GM18517 (cell line): ENCODE measurements around the gene RPH3AL.
"Not testable (repeated sequence)": the region's sequence is repeated elsewhere in the genome, so short reads cannot be mapped to it uniquely, and the experiment has no call there.

ENCODE experiments used
- ATAC-seq: cut with Tn5 transposase; IDR thresholded peaks from one replicate; pipeline ENCODE4 v1.9.1; 2021; ENCODE audit warnings: mild to moderate bottlenecking, moderate library complexity; ENCODE audit not compliant: unreplicated experiment

RPH3AL gene

GRCh38 chr17:283911-284675, 68.5 kb downstream of the RPH3AL start:
- no peak for ATAC-seq

- no peak for ATAC-seq
These were observed 69.4 kb downstream of the RPH3AL start for GRCh38 chr17:282912-283882.

- no peak for ATAC-seq
These were observed 70.4 kb downstream of the RPH3AL start for GRCh38 chr17:282000-282911.

GRCh38 chr17:281365-281999, 71.1 kb downstream of the RPH3AL start:
- ATAC-seq = no peak

DNA sequence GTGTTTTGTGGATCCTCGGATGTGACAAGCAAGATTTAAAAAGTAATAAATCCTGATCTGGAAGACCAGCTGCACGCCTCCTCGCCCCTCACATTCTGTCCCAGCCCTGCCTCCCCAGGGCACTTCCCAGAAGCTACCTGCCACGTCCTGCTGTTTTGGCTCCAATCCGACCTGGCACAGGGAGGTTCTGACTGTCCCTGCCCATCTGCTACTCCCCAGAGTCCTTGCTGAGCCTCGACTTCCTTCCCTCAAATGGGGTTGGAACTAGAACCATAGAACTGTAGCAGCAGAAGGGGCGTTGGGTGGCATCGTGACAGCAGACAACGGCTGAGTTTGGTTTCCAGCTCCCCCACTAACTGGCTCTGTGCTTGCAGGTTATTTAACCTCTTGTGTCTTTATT, 71.7 kb downstream of the RPH3AL start:
- no peak for ATAC-seq

GRCh38 chr17:280216-280615, 72.4 kb downstream of the RPH3AL start:
- ATAC-seq = no peak

DNA sequence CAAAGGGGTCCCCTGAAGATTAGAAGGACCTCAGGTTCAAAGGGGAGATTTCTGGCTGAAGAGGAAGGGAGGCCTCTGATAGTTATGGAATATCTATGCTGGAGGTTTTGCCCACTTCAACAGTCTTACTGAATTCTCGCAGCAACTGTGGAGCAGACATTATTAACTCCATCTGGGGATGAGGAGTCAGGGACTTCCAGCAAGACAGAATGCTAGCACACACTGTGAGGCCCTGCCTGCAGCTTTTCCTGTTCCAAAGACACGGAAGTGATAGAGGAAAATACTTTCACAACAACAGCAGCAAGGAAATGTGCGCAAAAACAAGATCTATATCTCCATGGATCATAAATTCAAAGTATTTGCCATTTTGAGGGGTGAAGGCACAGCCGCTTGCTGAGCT, 72.8 kb downstream of the RPH3AL start:
- ATAC-seq = no peak

DNA sequence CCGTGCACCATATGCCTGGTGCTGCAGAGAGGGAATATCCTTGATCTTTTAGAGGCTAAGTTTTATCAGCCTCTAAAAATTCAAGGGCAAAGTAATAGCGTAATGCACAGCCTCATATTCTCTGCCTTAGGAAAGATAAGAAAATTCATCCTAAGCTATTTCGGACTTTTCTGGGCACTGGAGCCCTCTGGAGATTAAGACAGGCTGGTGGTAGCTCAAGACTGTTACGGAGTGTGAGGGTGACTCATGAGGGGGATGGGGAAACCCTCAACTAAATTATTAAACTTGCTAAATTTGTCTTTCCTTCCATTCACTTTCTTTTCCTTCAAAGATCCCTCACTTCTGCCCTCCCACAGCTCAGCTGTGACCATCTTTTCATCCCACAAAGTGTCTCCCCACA, 73.3 kb downstream of the RPH3AL start:
- no peak for ATAC-seq

GRCh38 chr17:278676-279059, 73.9 kb downstream of the RPH3AL start:
- no peak for ATAC-seq

- no peak for ATAC-seq
These were observed 74.4 kb downstream of the RPH3AL start for GRCh38 chr17:278055-278675.

DNA sequence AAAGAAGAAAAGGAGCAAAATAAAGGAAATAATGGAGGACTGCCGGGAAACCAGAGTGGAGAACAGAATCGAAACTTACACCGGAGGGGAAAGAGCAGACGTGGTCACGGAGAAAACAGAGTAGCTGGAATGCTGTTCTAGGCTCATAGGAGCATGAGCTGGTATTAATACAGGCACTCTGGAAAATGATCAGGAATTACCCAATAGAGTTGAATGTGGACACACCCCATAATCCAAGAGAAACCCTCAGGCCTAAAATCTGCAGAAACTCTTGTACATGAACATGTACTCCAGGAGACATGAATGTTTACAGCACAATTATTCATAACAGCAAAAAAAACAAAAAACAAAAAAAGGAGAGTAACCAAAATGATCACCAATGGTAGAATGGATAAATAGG, 77.7 kb downstream of the RPH3AL start:
- ATAC-seq = no peak

DNA sequence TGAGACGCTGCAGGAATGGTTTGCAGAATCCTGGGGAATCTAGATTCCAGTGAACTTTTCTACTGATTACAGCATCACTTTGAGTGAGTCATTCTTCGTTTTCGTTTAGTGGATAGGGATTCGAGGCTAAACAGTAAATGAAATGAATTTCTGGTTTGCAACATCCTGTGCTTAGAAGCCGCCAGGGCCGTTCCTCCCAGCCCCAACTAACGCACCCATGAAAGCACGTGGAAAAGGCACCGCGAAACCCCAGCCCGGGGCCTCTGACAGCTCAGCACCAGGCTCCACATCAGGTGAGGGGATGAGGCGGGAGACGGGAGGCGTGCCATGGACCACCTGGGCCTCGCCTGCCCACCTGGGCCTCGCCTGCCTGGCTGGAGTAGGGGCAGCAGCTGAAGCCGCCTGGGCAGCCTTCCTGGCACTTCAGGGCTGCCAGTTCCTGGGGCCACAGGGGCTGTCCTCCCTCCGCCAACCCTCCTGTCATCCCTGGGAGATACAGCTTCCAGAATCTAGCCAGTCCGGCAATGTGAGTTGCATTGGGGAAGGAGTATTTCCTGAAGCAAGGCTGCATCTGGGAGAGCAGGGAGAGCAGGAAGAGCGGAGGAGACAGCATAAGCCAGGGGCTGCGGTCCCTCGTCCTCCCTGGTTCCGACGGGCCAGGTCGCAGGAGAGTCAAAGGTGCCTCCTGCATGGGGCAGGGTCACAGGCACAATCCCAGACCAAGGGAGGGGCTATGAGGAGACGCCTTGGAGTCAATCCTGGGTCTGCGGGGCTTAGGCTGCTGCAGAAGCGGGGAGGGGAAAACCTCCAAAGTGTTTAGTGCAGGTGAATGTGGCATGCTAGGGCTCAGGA, 78.4 kb downstream of the RPH3AL start:
- ATAC-seq = no peak

- ATAC-seq = not testable (repeated sequence)
These were observed 79.8 kb downstream of the RPH3AL start for GRCh38 chr17:272856-273255.

GRCh38 chr17:271928-272623, 80.5 kb downstream of the RPH3AL start:
- ATAC-seq = not testable (repeated sequence)

DNA sequence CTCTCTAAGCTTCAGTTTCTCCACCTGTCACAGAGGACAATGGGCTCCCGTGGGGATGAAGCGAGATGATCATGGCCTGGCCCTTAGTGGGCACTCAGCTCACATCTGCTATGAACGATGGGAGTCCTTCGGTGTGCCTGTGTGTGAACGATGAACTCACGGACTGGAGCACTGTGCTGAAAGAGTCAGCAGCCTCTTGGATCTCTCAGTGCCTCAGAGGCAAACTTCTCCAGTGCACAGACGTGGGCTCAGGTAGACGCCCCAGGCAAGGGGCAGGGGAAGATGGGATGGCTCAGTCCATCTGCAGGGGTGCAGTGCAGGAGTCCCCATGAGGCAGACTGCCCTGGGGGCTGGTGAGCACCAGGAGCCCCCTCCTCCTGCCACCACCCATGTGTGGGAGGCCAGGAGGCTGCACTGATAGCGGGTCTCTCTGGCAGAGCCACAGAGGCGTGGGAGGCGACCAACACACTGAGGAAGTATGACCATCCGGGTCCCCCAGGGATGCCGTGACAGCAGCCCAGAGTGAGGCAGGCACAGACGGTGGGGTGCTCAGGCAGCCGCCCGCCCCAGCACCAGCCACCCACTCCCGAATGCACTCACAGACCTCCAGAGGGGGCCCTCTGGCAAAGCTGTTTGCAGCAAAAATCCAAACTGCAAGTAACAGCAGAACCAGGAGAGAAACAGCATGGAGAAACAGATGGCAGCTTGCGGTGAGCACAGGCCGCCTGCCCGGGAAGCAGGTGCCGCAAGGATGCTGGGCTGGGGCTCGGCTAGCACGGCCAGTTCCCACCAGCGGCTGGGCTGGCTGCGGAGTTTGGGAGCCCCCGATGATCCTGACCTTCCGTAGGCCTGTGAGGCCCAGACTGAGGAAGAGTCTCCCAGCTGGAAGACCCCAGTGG, 82.7 kb downstream of the RPH3AL start:
- ATAC-seq = no peak

DNA sequence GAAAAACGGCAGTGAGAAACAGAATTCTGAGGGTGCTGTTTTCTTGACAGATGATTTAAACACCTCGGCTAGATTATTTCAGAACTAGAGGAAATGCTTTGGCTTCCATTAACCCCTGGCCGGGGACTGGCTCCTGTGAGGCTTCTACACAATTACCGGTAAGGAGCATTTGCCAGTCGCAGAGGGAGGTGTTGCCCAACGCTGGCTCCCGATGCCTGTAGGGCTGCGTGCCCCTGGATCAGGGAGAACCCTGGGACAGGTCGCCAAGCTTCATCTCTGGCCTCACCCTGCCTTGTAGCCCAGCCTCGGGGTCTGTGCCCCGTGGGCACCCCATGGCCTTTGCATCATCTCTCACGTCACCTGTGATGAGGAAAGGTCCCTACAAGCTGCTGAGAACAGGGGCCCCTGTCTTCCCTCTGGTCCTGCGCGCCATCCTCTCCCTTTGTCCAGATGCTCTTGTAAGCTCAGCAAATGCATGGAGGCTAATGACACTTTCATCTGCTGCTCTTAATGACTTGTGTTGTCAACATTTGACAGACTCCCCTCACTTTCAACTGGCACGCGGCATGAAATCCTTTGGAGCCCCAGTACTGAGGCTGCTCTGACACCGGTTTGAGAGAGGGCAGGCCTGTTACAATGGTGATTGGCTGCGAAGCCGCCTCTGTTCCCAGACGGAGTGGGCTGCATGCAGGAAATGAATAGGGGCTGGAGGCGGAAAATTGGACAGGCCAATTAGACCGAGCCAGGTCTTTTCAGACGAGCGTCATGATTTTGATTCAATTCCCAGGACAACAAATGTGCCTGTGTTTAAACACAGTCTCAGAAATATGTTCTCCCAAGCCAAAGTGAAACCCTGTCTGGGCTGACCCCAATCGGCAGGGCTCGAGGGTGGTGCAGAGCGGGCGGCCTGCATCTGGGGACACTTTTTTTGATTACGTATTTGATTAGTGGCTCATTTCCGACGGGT, 85.6 kb downstream of the RPH3AL start:
- ATAC-seq = no peak
